Measurements from ENCODE around the gene AFG1L.

DNA sequence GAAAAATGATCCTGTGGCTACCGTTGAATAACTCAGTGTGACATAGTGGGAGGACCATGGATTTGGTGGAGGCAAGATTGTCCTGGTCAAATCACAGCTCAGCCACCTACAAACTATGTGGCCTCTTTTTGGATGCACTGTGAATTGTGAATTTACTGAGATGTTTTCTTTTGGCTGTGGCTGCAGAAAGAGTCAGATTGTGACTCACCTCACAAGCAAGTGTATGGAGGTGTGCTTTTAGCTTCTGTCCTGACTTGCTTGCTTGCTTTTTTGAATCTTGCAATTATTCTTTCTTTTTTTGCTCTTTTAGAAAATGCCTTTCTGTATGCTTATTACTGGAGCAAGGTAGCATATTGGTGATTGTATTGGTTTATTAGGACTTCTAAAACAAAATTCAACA, 143.0 kb downstream of the AFG1L start:
- TF ChIP-seq CTCF (conservative IDR thresholded peaks at IDR 0.05 in 1 of 2, IDR thresholded peaks at IDR 0.05 in 1 of 2; ENCODE audit: low read depth in 1 of 2, low read length in 2 of 2), result no peak
- no peak for TF ChIP-seq EZH2 (IDR thresholded peaks at IDR 0.05; ENCODE audit: low read length, missing control alignments)
